NB4 (cell line): Measurements from ENCODE around the gene OPCML.

Experiments used
- DNase-seq: peaks from one replicate; pipeline ENCODE4 v3.0.0; 2010; ENCODE audit warnings: low read depth
- H3K4me3 ChIP-seq: one replicate; pipeline ENCODE4 v1.5.1; 2011; ENCODE audit warnings: mild to moderate bottlenecking, low read depth, low read length, moderate library complexity
- CTCF ChIP-seq: IDR thresholded peaks from one replicate; pipeline ENCODE4 v1.5.1; 2012; ENCODE audit warnings: low read depth, low read length
- MAX ChIP-seq: IDR thresholded peaks from 2 replicates; pipeline ENCODE4 v1.6.1; 2011; ENCODE audit warnings: low read depth, low read length
- MYC ChIP-seq: IDR thresholded peaks from 2 replicates; pipeline ENCODE4 v1.6.1; 2011; ENCODE audit warnings: low read depth, low read length
- POLR2A ChIP-seq: IDR thresholded peaks from 2 replicates; pipeline ENCODE4 v1.6.1; 2011; ENCODE audit warnings: mild to moderate bottlenecking; ENCODE audit not compliant: insufficient read length; ENCODE audit errors: extremely low read depth

The OPCML gene

DNA sequence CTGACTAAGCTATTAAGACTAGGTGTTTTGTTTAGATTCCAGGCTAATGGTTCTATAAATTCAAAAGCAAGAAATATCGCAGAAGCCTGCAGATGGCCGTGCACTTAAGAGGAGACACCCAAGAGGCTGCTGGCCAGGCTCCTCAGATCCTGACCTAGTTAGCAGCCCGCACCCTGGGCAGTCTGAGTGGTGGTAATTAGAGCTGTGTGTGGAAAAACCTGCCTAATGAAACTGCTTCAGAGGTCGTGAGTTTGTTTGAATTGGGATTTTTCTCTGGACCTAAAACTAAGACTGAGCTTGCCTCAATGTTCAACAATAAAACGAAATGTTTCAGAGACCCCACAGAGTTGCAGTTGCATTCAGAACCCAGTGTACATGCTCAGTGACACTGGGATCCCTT, 627.7 kb downstream of the OPCML start:
- no peak for TF ChIP-seq MAX
- no peak for DNase-seq
- no peak overlapping the region for H3K4me3 ChIP-seq

- no peak overlapping the region for H3K4me3 ChIP-seq
- DNase-seq: no peak
- no peak for TF ChIP-seq POLR2A
- TF ChIP-seq MAX: no peak
- TF ChIP-seq CTCF: no peak
- no peak for TF ChIP-seq MYC
Observed at GRCh38 chr11:132904091-132904490, 628.2 kb downstream of the OPCML start.

- no peak for DNase-seq
- no peak for TF ChIP-seq MYC
- TF ChIP-seq POLR2A: no peak
- no peak for TF ChIP-seq MAX
- H3K4me3 ChIP-seq: no peak overlapping the region
Observed at GRCh38 chr11:132901638-132902471, 630.4 kb downstream of the OPCML start.

DNA sequence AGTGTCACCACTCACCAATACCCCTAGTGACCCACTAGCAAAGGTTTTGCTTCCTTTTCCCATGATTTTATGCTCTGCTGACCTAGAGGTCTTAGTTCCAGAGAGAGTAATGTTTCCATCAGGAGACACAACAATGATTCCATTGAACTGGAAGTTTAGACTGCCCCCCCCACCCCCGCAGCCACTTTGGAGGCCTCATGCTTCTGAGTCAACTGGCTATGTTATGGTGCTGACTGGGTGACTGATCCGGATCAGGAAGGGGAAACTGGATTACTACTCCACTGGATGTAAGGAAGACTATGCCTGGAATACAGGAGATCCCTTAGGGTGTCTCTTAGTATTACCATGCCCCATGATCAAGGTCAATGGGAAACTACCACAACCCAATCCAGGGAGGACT, 633.6 kb downstream of the OPCML start:
- TF ChIP-seq CTCF (no peak), POLR2A (no peak), MAX (no peak), MYC (no peak)
- DNase-seq: no peak
- H3K4me3 ChIP-seq: no peak overlapping the region

DNA sequence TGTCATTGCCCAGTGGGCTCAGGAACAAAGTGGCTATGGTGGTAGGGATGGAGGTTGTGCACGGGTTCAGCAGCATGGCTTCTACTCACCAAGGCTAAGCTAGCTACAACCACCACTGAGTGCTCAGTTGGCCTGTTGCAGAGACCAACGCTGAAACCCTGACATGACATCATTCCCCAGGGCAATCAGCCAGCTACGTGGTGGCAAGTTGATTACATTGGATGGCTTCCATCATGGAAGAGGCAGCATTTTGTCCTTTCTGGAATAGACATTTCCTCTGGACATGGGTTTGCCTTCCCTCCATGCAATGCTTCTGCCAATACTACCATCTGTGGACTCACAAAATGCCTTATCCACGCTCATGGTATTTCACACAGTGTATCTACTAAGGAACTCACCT, 634.3 kb downstream of the OPCML start:
- no peak overlapping the region for H3K4me3 ChIP-seq
- no peak for DNase-seq
- TF ChIP-seq CTCF (no peak), MYC (no peak), POLR2A (no peak), MAX (no peak)

DNA sequence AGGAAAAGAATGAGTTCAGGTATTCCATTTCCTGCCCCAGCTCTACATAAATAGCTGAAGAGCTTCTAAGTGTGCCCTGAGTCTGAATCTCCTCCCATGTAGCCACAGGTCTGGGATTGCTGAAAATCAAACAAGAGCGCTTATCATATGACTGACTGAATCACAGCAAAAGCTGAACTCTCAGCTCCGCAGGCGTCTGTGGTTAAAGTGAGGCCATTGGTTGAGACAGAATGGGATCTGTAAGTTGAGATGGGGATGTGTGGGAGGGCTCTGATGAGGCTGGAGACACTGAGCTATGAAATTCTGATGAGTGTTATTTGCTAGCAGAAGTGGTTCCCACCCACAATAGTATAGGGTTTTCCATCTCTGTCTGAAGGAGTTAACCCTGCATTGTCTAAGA, 637.0 kb downstream of the OPCML start:
- no peak for DNase-seq
- no peak overlapping the region for H3K4me3 ChIP-seq
- TF ChIP-seq MAX: no peak
- TF ChIP-seq CTCF: no peak
- no peak for TF ChIP-seq MYC
- no peak for TF ChIP-seq POLR2A
